Mammary epithelial cell (primary cell): ENCODE measurements around the gene C2orf92.

Experiments used
- CTCF ChIP-seq, 2 donors: IDR thresholded peaks in 1 of 2; conservative IDR thresholded peaks in 1 of 2; 2 replicates each; pipeline ENCODE4 v1.5.1; 2011 to 2012; ENCODE audit warnings: inconsistent platforms in 2 of 2, low read length in 2 of 2, mild to moderate bottlenecking in 2 of 2, control low read depth in 1 of 2, low read depth in 1 of 2; ENCODE audit not compliant: insufficient read depth in 1 of 2; ENCODE audit errors: extremely low read depth in 1 of 2
- EZH2 ChIP-seq: IDR thresholded peaks from 2 replicates; pipeline ENCODE4 v1.6.1; 2012; ENCODE audit warnings: low read length, inconsistent platforms, borderline replicate concordance

DNA sequence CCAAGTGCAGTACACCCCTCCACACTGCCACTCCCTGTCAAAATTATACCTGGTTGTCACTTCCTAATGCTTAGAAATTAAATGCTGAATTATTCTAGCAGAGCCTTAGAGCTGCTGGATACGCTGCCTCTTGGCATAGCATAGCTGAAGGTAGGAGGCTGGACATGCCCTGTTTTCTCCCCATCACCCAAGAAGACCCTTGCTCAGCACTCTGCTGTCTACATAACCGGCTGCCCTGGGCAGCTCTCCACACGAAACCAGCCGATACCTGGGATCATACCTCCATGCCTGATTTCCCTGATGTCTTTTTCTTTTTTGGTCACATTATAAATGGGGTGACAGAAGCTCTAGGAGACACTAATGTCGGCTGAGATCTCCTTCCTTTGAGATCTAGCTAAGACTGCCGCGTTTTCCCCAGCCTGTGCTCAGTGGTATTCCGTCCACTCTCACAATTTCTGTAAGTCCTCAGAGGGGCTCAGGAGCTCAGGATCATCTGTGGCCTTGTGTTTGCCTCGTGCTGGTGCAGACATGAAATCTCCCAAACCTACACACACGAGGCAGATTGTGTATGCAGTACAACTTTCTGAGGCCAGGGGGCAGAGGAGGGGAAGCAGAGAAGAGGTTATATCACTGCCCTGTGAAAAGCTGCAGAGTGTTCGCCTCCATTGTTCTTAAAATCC, 30.4 kb downstream of the C2orf92 start:
- TF ChIP-seq CTCF (conservative IDR thresholded peaks at IDR 0.05 in 1 of 2, IDR thresholded peaks at IDR 0.05 in 1 of 2; ENCODE audit: extremely low read depth in 1 of 2, insufficient read depth in 1 of 2, low read depth in 1 of 2, low read length in 2 of 2), result peak; percentile 73 to 84
- TF ChIP-seq EZH2, result no peak
